ENCODE results near the gene ZNF311. TPM values are rescaled to one million over a fixed set of nuclear protein-coding genes. Genes with fewer than 3 reads are reported as not detected.

ZNF311 gene
- polyA plus RNA-seq, 1 experiment, result 0.74 TPM

DNA sequence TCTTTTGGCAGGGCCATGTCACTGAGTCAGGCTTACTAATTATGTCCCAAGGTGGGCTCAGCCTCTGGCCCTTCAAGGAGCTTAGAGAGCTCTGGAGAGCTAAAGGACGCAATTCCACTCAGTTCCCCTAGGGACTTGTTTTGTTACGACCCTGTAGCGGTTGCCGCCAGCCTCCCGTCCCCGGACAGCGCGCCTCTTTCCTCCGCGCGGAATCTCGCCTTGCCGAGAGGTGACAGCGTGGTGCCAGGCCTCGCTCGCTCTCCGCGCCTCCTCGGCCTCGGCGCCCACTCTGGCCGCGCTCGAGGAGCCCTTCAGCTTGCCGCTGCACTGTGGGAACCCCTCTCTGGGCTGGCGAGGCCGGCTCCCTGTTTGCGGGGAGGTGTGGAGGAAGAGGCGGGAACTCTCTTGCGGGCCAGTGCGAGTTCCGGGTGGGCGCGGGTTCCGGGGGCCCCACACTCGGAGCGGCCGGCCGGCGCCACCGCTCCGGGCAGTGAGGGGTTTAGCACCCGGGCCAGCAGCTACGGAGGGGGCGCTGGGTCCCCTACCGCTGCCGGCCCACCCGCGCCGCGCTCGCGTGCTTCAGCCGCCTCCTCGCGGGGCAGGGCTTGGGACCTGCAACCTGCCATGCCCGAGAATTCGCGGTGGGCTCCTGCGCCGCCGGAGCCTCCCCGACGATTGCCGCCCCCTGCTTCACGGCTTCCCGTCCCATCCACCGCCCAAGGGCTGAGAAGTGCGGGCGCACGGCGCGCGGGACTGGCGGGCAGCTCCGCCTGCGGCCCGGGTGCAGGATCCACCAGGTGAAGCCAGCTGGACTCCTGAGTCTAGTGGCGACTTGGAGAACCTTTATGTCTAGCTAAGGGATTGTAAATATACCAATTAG, 9.9 kb upstream of the ZNF311 start:
- peak overlapping the region; percentile 41 for H3K4me3 ChIP-seq (ENCODE audit: low read depth, low read length)
- TF ChIP-seq, protein P1, sequence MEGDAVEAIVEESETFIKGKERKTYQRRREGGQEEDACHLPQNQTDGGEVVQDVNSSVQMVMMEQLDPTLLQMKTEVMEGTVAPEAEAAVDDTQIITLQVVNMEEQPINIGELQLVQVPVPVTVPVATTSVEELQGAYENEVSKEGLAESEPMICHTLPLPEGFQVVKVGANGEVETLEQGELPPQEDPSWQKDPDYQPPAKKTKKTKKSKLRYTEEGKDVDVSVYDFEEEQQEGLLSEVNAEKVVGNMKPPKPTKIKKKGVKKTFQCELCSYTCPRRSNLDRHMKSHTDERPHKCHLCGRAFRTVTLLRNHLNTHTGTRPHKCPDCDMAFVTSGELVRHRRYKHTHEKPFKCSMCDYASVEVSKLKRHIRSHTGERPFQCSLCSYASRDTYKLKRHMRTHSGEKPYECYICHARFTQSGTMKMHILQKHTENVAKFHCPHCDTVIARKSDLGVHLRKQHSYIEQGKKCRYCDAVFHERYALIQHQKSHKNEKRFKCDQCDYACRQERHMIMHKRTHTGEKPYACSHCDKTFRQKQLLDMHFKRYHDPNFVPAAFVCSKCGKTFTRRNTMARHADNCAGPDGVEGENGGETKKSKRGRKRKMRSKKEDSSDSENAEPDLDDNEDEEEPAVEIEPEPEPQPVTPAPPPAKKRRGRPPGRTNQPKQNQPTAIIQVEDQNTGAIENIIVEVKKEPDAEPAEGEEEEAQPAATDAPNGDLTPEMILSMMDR (IDR thresholded peaks at IDR 0.05; ENCODE audit: insufficient read depth, low read depth, low read length), result peak; percentile 29; the same call in 1 of the 2 replicates
- ChIA-PET CTCF (interaction anchor here (1.3 to 5.2 kb wide), 10 partner anchors 16 to 330 kb away, joined by 3 to 52 read pairs (median 5); no protein-coding TSS in a partner anchor), POLR2A (no interaction called here)
- DNase-seq (ENCODE audit: low read depth), result no peak
- peaks cover 2% of the 10 kb centered on the region for H3K27me3 ChIP-seq (ENCODE audit: control insufficient read depth, insufficient read depth, low read length)
- H3K36me3 ChIP-seq (ENCODE audit: control insufficient read depth, insufficient read depth, low read length), result no peaks in the 10 kb centered on the region

DNA sequence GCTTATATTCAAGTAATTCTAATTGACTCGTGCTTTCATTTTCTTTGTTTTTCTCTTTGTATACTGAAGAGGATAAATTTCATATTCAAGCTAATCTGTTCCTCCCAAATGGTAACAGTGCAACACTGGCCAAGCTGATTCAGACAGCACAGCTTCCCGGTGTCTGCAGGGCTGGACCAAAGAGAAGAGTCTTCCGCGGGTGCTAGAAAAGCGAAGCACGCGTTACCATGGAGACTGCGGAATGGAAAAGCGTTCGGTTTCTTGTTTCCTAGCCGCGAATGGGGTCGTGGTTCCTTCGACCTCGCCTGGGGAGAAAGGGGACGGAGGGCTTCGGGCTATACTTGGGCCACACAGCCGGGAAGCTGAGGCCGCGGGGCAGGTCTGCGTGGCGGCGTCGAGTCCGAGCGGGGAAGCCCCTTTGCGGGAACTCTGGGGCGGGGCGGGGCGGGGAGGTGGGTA, 6.2 kb upstream of the ZNF311 start:
- DNase-seq (ENCODE audit: low read depth), result no peak
- H3K36me3 ChIP-seq (ENCODE audit: control insufficient read depth, insufficient read depth, low read length), result no peaks in the 10 kb centered on the region

DNA sequence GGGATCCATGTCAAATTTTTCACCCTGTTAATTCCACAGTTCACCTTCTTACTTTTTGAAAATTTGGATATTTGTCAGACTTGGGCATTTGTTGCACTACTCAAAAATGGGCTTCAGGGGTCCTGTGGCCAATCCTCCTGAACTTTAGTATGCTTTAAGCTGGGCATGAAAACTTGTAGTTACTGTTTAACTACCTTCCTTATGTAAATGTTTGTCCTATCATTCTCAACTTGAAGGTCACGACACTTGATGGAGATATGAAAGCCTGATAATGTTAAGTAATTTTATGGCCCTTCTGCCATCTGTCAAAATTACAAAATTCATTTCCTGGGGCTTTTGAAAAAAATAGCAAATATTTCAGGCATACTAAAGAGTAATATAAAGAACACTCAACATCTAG, 4.2 kb upstream of the ZNF311 start:
- ChIA-PET CTCF (no interaction called here), POLR2A (interaction anchor here (0.7 kb wide), 1 partner anchor 594 kb away, joined by 3 read pairs; no protein-coding TSS in a partner anchor)
- H3K27me3 ChIP-seq (ENCODE audit: control insufficient read depth, insufficient read depth, low read length), result peaks cover 2% of the 10 kb centered on the region
- DNase-seq (ENCODE audit: low read depth), result no peak
- TF ChIP-seq, protein P1 (IDR thresholded peaks at IDR 0.05; ENCODE audit: insufficient read depth, low read depth, low read length), result no peak
- no peaks in the 10 kb centered on the region for H3K36me3 ChIP-seq (ENCODE audit: control insufficient read depth, insufficient read depth, low read length)
- H3K4me3 ChIP-seq (ENCODE audit: low read depth, low read length), result no peak overlapping the region

More for the DNA sequence above, 6.2 kb upstream of the ZNF311 start:
- TF ChIP-seq, protein P1 (IDR thresholded peaks at IDR 0.05; ENCODE audit: insufficient read depth, low read depth, low read length), result no peak
- ChIA-PET POLR2A (interaction anchor here (0.6 kb wide), 1 partner anchor 282 kb away, joined by 4 read pairs; no protein-coding TSS in a partner anchor), CTCF (interaction anchor here (0.9 to 1.2 kb wide), 2 partner anchors 174 to 325 kb away, joined by 4 to 6 read pairs; no protein-coding TSS in a partner anchor)
- Histone ChIP-seq H3K27me3 (ENCODE audit: control insufficient read depth, insufficient read depth, low read length) (peaks cover 2% of the 10 kb centered on the region), H3K4me3 (ENCODE audit: low read depth, low read length) (peak overlapping the region; percentile 59)

DNA sequence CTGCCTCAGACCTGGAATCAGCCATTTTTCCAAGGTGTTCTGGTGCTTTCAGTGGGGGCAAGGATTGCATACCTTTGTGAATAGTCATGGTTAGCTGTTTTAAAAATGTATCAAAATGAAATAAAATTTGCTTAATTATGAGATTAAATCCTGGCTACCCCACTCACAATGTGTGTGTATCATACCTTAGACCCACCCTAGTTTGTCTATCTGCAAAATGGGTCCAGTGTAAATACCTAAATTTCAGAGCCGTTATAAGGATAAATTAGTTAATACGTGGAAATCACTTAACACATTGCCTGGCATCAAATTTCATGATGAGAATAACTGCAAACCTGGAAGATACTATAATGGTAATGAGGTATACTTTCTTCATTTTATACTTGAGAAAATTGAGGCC, 3.0 kb upstream of the ZNF311 start:
- Histone ChIP-seq H3K36me3 (ENCODE audit: control insufficient read depth, insufficient read depth, low read length) (no peaks in the 10 kb centered on the region), H3K27me3 (ENCODE audit: control insufficient read depth, insufficient read depth, low read length) (peaks cover 2% of the 10 kb centered on the region), H3K4me3 (ENCODE audit: low read depth, low read length) (no peak overlapping the region)
- TF ChIP-seq, protein P1 (IDR thresholded peaks at IDR 0.05; ENCODE audit: insufficient read depth, low read depth, low read length), result no peak
- CTCF ChIA-PET, result interaction anchor here (0.7 kb wide), 1 partner anchor 8 kb away, joined by 4 read pairs; no protein-coding TSS in a partner anchor
- POLR2A ChIA-PET, result no interaction called here
- DNase-seq (ENCODE audit: low read depth), result no peak

DNA sequence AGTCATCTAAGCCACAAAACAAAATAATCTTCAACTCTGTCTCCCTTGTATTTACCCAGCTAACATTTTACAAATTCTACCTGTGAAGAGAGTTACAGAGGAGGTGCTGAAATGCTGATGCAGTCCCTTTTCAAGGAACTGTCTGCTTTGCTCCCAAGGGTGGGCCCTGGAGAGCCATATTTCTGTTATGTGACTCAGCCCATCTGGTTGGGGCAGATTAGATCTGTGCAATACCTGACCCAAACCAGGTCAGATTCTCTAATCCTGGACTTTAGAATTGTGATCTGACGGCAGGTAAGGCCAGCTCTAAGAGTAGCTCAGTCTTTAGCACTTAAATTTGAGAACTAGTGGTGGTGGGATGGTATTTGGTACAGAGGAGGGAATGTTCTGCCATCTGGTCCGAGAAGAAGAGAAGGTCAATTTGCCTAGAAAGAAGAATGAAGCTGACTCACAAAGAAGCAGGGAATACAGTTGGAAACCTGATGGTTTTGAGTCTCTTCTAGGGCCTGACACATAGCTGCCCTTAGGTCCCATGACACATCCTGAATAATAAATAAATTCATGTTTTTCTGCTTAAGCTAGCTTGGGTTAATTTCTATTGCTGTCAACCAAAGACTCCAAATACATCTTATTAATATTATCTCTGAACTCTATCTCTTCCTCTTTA, 8.1 kb downstream of the ZNF311 start:
- TF ChIP-seq, protein P1 (IDR thresholded peaks at IDR 0.05; ENCODE audit: insufficient read depth, low read depth, low read length), result no peak
- Histone ChIP-seq H3K27me3 (ENCODE audit: control insufficient read depth, insufficient read depth, low read length) (no peaks in the 10 kb centered on the region), H3K36me3 (ENCODE audit: control insufficient read depth, insufficient read depth, low read length) (no peaks in the 10 kb centered on the region), H3K4me3 (ENCODE audit: low read depth, low read length) (no peak overlapping the region)
- DNase-seq (ENCODE audit: low read depth), result no peak
- CTCF ChIA-PET, result interaction anchor here (0.8 to 1.3 kb wide), 2 partner anchors 12 to 19 kb away, joined by 4 read pairs; no protein-coding TSS in a partner anchor
- POLR2A ChIA-PET, result no interaction called here
